Tibial nerve (tissue), 4 donors: ENCODE measurements around the gene MUC20.
"Not testable (repeated sequence)": the region's sequence is repeated elsewhere in the genome, so short reads cannot be mapped to it uniquely, and the experiment has no call there.

Experiments used
- EP300 ChIP-seq, 2 donors: sonication (generic); formaldehyde crosslinking; IDR thresholded peaks; one replicate each; pipeline ENCODE4 v1.6.1; 2017; ENCODE audit warnings: antibody characterized with exemption in 2 of 2, mild to moderate bottlenecking in 1 of 2
- POLR2A ChIP-seq, 2 donors: fragments of 450-650 bp; IDR thresholded peaks; one replicate each; pipeline ENCODE4 v1.6.1; 2017; ENCODE audit warnings: antibody characterized with exemption in 2 of 2, mild to moderate bottlenecking in 2 of 2, moderate library complexity in 2 of 2
- TF ChIP-seq, protein P1 (sequence below), 5 experiments: fragments of 200-600 bp in 3 of 5; fragments of 450-650 bp in 2 of 5; sonication (generic) in 3 of 5; IDR thresholded peaks; one replicate each; pipeline ENCODE4 v1.5.1; 2016 to 2019; ENCODE audit warnings: antibody characterized with exemption in 5 of 5, mild to moderate bottlenecking in 3 of 5, moderate library complexity in 2 of 5

DNA sequence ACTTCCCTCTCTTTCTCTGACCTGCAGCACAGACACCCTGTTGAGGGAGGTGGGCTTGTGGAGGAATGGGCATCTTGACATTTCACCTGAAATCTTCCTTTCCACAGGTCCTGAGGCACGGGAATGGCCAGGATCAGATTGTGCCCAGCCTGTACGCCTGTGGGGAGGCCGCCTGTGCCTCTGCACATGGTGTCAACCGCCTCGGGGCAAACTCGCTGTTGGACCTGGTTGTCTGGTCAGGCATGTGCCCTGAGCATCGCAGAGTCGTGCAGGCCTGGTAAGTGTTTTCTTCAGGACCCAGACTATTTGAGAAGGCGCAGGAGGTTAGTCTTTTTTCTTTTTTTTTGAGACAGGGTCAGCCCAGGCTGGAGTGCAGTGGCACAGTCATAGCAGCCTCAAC is 47.1 kb upstream of the MUC20 start:
- TF ChIP-seq, protein P1, sequence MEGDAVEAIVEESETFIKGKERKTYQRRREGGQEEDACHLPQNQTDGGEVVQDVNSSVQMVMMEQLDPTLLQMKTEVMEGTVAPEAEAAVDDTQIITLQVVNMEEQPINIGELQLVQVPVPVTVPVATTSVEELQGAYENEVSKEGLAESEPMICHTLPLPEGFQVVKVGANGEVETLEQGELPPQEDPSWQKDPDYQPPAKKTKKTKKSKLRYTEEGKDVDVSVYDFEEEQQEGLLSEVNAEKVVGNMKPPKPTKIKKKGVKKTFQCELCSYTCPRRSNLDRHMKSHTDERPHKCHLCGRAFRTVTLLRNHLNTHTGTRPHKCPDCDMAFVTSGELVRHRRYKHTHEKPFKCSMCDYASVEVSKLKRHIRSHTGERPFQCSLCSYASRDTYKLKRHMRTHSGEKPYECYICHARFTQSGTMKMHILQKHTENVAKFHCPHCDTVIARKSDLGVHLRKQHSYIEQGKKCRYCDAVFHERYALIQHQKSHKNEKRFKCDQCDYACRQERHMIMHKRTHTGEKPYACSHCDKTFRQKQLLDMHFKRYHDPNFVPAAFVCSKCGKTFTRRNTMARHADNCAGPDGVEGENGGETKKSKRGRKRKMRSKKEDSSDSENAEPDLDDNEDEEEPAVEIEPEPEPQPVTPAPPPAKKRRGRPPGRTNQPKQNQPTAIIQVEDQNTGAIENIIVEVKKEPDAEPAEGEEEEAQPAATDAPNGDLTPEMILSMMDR (IDR thresholded peaks at IDR 0.05) = not testable (repeated sequence)
- TF ChIP-seq POLR2A, EP300 (IDR thresholded peaks at IDR 0.05): not testable (repeated sequence)
